H9 (cell line): Measurements from ENCODE around the gene GLYATL3. TPM values are rescaled to one million over a fixed set of nuclear protein-coding genes. Genes with fewer than 3 reads are reported as not detected.

ENCODE experiments used
- DNase-seq: peaks from one replicate; pipeline ENCODE4 v3.0.0-alpha.2; 2017
- H2AFZ ChIP-seq: one replicate; pipeline ENCODE4 v1.6.1; 2013; ENCODE audit warnings: mild to moderate bottlenecking, low read length, control low read depth, moderate library complexity
- H2AK5ac ChIP-seq: 2 replicates; pipeline ENCODE4 v1.6.1; 2013; ENCODE audit warnings: low read length, control low read depth, mixed read lengths; ENCODE audit not compliant: insufficient read length
- H2BK120ac ChIP-seq: one replicate; pipeline ENCODE4 v1.6.1; 2013; ENCODE audit warnings: low read depth, mild to moderate bottlenecking, low read length, control low read depth, inconsistent platforms; ENCODE audit not compliant: poor library complexity, severe bottlenecking
- H2BK12ac ChIP-seq: 2 replicates; pipeline ENCODE4 v1.6.1; 2013; ENCODE audit warnings: low read length, control low read depth, mixed read lengths, low read depth; ENCODE audit not compliant: insufficient read length
- H2BK15ac ChIP-seq: 2 replicates; pipeline ENCODE4 v1.6.1; 2013; ENCODE audit warnings: low read depth, low read length, control low read depth
- H2BK20ac ChIP-seq: one replicate; pipeline ENCODE4 v1.6.1; 2013; ENCODE audit warnings: low read depth, mild to moderate bottlenecking, low read length, control low read depth, inconsistent platforms; ENCODE audit not compliant: poor library complexity, severe bottlenecking
- H2BK5ac ChIP-seq: 2 replicates; pipeline ENCODE4 v1.6.1; 2013; ENCODE audit warnings: low read length, control low read depth, mixed read lengths; ENCODE audit not compliant: insufficient read length
- H3K14ac ChIP-seq: 2 replicates; pipeline ENCODE4 v1.6.1; 2013; ENCODE audit warnings: low read length, control low read depth; ENCODE audit not compliant: insufficient read depth
- H3K18ac ChIP-seq: 2 replicates; pipeline ENCODE4 v1.6.1; 2013; ENCODE audit warnings: low read depth, mild to moderate bottlenecking, mixed read lengths, low read length, control low read depth; ENCODE audit not compliant: insufficient read length
- H3K23ac ChIP-seq: 2 replicates; pipeline ENCODE4 v1.6.1; 2013; ENCODE audit warnings: low read length, control low read depth, mixed read lengths, low read depth; ENCODE audit not compliant: insufficient read length
- H3K23me2 ChIP-seq: 2 replicates; pipeline ENCODE4 v1.6.1; 2013; ENCODE audit warnings: low read depth, mild to moderate bottlenecking, mixed read lengths, low read length, control low read depth; ENCODE audit not compliant: insufficient read length, poor library complexity, severe bottlenecking
- H3K27ac ChIP-seq: 2 replicates; pipeline ENCODE4 v1.5.1; 2013; ENCODE audit warnings: low read length, control low read depth, mixed read lengths, low read depth; ENCODE audit not compliant: insufficient read length
- H3K27me3 ChIP-seq: 2 replicates; pipeline ENCODE4 v1.6.1; 2013; ENCODE audit warnings: low read length, control low read depth, inconsistent platforms; ENCODE audit not compliant: insufficient read depth
- H3K4ac ChIP-seq: 2 replicates; pipeline ENCODE4 v1.6.1; 2013; ENCODE audit warnings: low read depth, mild to moderate bottlenecking, control low read depth, inconsistent platforms, low read length, moderate library complexity
- H3K4me1 ChIP-seq: 2 replicates; pipeline ENCODE4 v1.6.1; 2013; ENCODE audit warnings: low read length, control low read depth, inconsistent platforms; ENCODE audit not compliant: insufficient read depth
- H3K4me2 ChIP-seq: 2 replicates; pipeline ENCODE4 v1.6.1; 2013; ENCODE audit warnings: low read length, control low read depth, mixed read lengths; ENCODE audit not compliant: insufficient read length, insufficient read depth
- H3K56ac ChIP-seq: 2 replicates; pipeline ENCODE4 v1.6.1; 2013; ENCODE audit warnings: low read depth, mild to moderate bottlenecking, mixed read lengths, low read length, control low read depth; ENCODE audit not compliant: insufficient read length
- H3K79me1 ChIP-seq: 2 replicates; pipeline ENCODE4 v1.6.1; 2013; ENCODE audit warnings: low read depth, mild to moderate bottlenecking, moderate library complexity, low read length, control low read depth, inconsistent platforms; ENCODE audit not compliant: insufficient read depth, poor library complexity, severe bottlenecking
- H3K79me2 ChIP-seq: 2 replicates; pipeline ENCODE4 v1.6.1; 2013; ENCODE audit warnings: low read length, control low read depth, inconsistent platforms; ENCODE audit not compliant: insufficient read depth
- H3K9ac ChIP-seq: 2 replicates; pipeline ENCODE4 v1.6.1; 2013; ENCODE audit warnings: low read length, control low read depth, mixed read lengths; ENCODE audit not compliant: insufficient read length; ENCODE audit errors: extremely low read depth
- H3K9me3 ChIP-seq: one replicate; pipeline ENCODE4 v1.6.1; 2013; ENCODE audit warnings: low read depth, low read length, inconsistent platforms; ENCODE audit not compliant: control insufficient read depth
- H3T11ph ChIP-seq: one replicate; pipeline ENCODE4 v1.6.1; 2013; ENCODE audit warnings: mild to moderate bottlenecking, low read length, control low read depth, inconsistent platforms
- H4K20me1 ChIP-seq: one replicate; pipeline ENCODE4 v1.6.1; 2013; ENCODE audit not compliant: control insufficient read depth, insufficient read length, insufficient read depth
- H4K5ac ChIP-seq: 2 replicates; pipeline ENCODE4 v1.6.1; 2013; ENCODE audit warnings: low read depth, mild to moderate bottlenecking, mixed read lengths, low read length, control low read depth; ENCODE audit not compliant: insufficient read length
- H4K8ac ChIP-seq: replicated peaks from 2 replicates; pipeline ENCODE4 v1.6.1; 2013; ENCODE audit warnings: low read length, control low read depth, mixed read lengths, low read depth; ENCODE audit not compliant: insufficient read length
- H4K91ac ChIP-seq: 2 replicates; pipeline ENCODE4 v1.6.1; 2013; ENCODE audit warnings: low read depth, mild to moderate bottlenecking, moderate library complexity, mixed read lengths, low read length, control low read depth; ENCODE audit not compliant: insufficient read length
- H3K27ac Mint-ChIP-seq, 3 experiments: 2 replicates in 2 of 3; 3 replicates in 1 of 3; pipeline ENCODE4 v1.8.0; 2020 to 2021; ENCODE audit warnings: mixed read lengths in 3 of 3, mild to moderate bottlenecking in 1 of 3, moderate library complexity in 1 of 3
- H3K27me3 Mint-ChIP-seq: 2 replicates; pipeline ENCODE4 v1.8.0; 2021; ENCODE audit warnings: low read depth, mild to moderate bottlenecking, moderate library complexity, mixed read lengths
- H3K36me3 Mint-ChIP-seq, 3 experiments: 2 replicates in 2 of 3; 3 replicates in 1 of 3; pipeline ENCODE4 v1.8.0; 2020 to 2021; ENCODE audit warnings: low read depth in 3 of 3, mixed read lengths in 3 of 3; ENCODE audit not compliant: insufficient read depth in 1 of 3
- H3K4me1 Mint-ChIP-seq, 2 experiments: 2 replicates each; pipeline ENCODE4 v1.8.0; 2020; ENCODE audit warnings: mixed read lengths in 2 of 2
- H3K4me3 Mint-ChIP-seq, 2 experiments: 2 replicates in 1 of 2; 3 replicates in 1 of 2; pipeline ENCODE4 v1.8.0; 2020 to 2021; ENCODE audit warnings: mild to moderate bottlenecking in 2 of 2, mixed read lengths in 2 of 2, moderate library complexity in 1 of 2
- H3K9me3 Mint-ChIP-seq, 2 experiments: 2 replicates in 1 of 2; 3 replicates in 1 of 2; pipeline ENCODE4 v1.8.0; 2020; ENCODE audit warnings: mild to moderate bottlenecking in 2 of 2, mixed read lengths in 2 of 2, moderate library complexity in 1 of 2
- CTCF ChIP-seq: fragments of 200-600 bp; sonication (generic); conservative IDR thresholded peaks from 3 replicates; pipeline ENCODE4 v1.8.0; 2021; ENCODE audit warnings: antibody characterized with exemption, mild to moderate bottlenecking
- WGBS: extraction: QIAGEN DNeasy Blood & Tissue Kit; methylation state at CpG from one replicate; pipeline ENCODE4 v1.1.7; 2013; ENCODE audit warnings: missing lambda C conversion rate, low lambda C conversion rate, mixed read lengths; ENCODE audit not compliant: insufficient read length; ENCODE audit errors: extremely low coverage; 5-methylcytosine and 5-hydroxymethylcytosine counted together
- total RNA-seq: library from RNA; stranded (reverse); gene quantifications from 2 replicates; pipeline ENCODE4 v1.2.1, GENCODE V29; 2021

Gene GLYATL3
- total RNA-seq, 1 experiment from 2014 or later, result not detected

GRCh38 chr6:49528571-49528970, 28.8 kb downstream of the GLYATL3 start:
- no CpG with 5 or more reads among the region's 3 CpGs for WGBS
- no peak overlapping the region for H3K56ac ChIP-seq
- H2BK15ac ChIP-seq, result no peak overlapping the region
- no peaks in the 10 kb centered on the region for H3K23me2 ChIP-seq
- DNase-seq, result no peak
- no peaks in the 10 kb centered on the region for H3K27me3 ChIP-seq
- no peak overlapping the region for H3K9ac ChIP-seq
- H3K14ac ChIP-seq, result no peak overlapping the region
- H2BK5ac ChIP-seq, result no peak overlapping the region
- Mint-ChIP-seq H3K4me1 (peaks cover 9 to 10% of the 10 kb centered on the region in 2 experiments), H3K36me3 (no peaks in the 10 kb centered on the region), H3K27ac (no peak overlapping the region), H3K27me3 (no peaks in the 10 kb centered on the region), H3K9me3 (no peaks in the 10 kb centered on the region), H3K4me3 (no peak overlapping the region)
- no peak overlapping the region for H2AFZ ChIP-seq
- TF ChIP-seq CTCF, result no peak
- no peak overlapping the region for H2AK5ac ChIP-seq
- no peak overlapping the region for H3K4me2 ChIP-seq
- H4K5ac ChIP-seq, result no peak overlapping the region
- no peak overlapping the region for H3K23ac ChIP-seq
- H3T11ph ChIP-seq, result no peak overlapping the region
- no peak overlapping the region for H2BK12ac ChIP-seq
- no peak overlapping the region for H3K4ac ChIP-seq
- H4K20me1 ChIP-seq, result no peaks in the 10 kb centered on the region
- no peak overlapping the region for H2BK120ac ChIP-seq
- no peaks in the 10 kb centered on the region for H3K79me1 ChIP-seq
- H3K18ac ChIP-seq, result no peak overlapping the region
- H3K4me1 ChIP-seq, result peaks cover 7% of the 10 kb centered on the region; the same call in 1 of the 2 replicates
- no peaks in the 10 kb centered on the region for H3K9me3 ChIP-seq
- no peaks in the 10 kb centered on the region for H3K79me2 ChIP-seq
- H2BK20ac ChIP-seq, result no peak overlapping the region
- no peak overlapping the region for H4K8ac ChIP-seq
- H3K27ac ChIP-seq, result no peak overlapping the region
- no peak overlapping the region for H4K91ac ChIP-seq
